Measurements from ENCODE around the gene TTLL12. TPM values are rescaled to one million over a fixed set of nuclear protein-coding genes. Genes with fewer than 3 reads are reported as not detected.

The TTLL12 gene
- total and polyA plus RNA-seq, 2 donors (not counting 1 experiment from before 2014, with no cell fraction given), result 11.0 to 21.3 TPM

- H3K27ac ChIP-seq (ENCODE audit: low read length in 2 of 2), result no peak overlapping the region
- ATAC-seq (ENCODE audit: low read depth), result no peak
- no peaks in the 10 kb centered on the region for H3K27me3 ChIP-seq (replicated peaks in 1 of 4; ENCODE audit: control extremely low read depth in 1 of 4, control insufficient read depth in 3 of 4, insufficient read depth in 4 of 4, low read length in 3 of 4)
- H3K4me3 Mint-ChIP-seq, result no peak overlapping the region
- H3K4me1 Mint-ChIP-seq, result no peaks in the 10 kb centered on the region
- no peak overlapping the region for H3K4me3 ChIP-seq (ENCODE audit: control extremely low read depth in 1 of 5, extremely low read depth in 1 of 5, insufficient read depth in 1 of 5, low read depth in 2 of 5, low read length in 4 of 5)
- H4K20me1 ChIP-seq (ENCODE audit: control insufficient read depth, insufficient read depth, low read length, poor library complexity, severe bottlenecking), result no peaks in the 10 kb centered on the region
- H3K9me3 ChIP-seq (ENCODE audit: control extremely low read depth in 1 of 3, control insufficient read depth in 2 of 3, insufficient read depth in 1 of 3, low read length in 2 of 3), result no peaks in the 10 kb centered on the region
- WGBS (ENCODE audit: insufficient coverage), result 83% methylated on average over 9 of the region's 14 CpGs
- no peak overlapping the region for H3K27ac Mint-ChIP-seq
- no peak for DNase-seq
- no peaks in the 10 kb centered on the region for H3K4me1 ChIP-seq (ENCODE audit: control insufficient read depth in 2 of 2, insufficient read depth in 2 of 2, low read length in 2 of 2)
- H3K27me3 Mint-ChIP-seq, result no peaks in the 10 kb centered on the region
- POLR2A ChIA-PET, result no interaction called here
- no peak overlapping the region for H3K9ac ChIP-seq (ENCODE audit: low read length)
- no peaks in the 10 kb centered on the region for H3K9me3 Mint-ChIP-seq (ENCODE audit: insufficient read depth)
- CTCF ChIA-PET, result no interaction called here
- H3K79me2 ChIP-seq (ENCODE audit: control insufficient read depth, insufficient read depth, low read length), result no peaks in the 10 kb centered on the region
- H3K4me2 ChIP-seq (replicated peaks; ENCODE audit: low read depth, low read length, poor library complexity, severe bottlenecking), result no peak overlapping the region
- H2AFZ ChIP-seq (ENCODE audit: insufficient read depth, low read depth, low read length, poor library complexity, severe bottlenecking), result no peak overlapping the region
- TF ChIP-seq EZH2 (IDR thresholded peaks at IDR 0.05; ENCODE audit: borderline replicate concordance, insufficient read depth, low read depth, low read length, poor library complexity, severe bottlenecking) (no peak), CTCF (IDR thresholded peaks at IDR 0.05) (no peak)
- intact Hi-C loops (cut with micrococcal nuclease), result no loop called here
- H3K36me3 ChIP-seq (replicated peaks in 1 of 2; ENCODE audit: control extremely low read depth in 1 of 2, control insufficient read depth in 1 of 2, extremely low read depth in 1 of 2, insufficient read depth in 2 of 2, low read length in 1 of 2), result peaks cover 0 to 38% of the 10 kb centered on the region in 2 experiments
Observed at GRCh38 chr22:43171019-43171491, 15.9 kb downstream of the TTLL12 start.

- ChIA-PET CTCF (interaction anchor here (1.2 kb wide), 1 partner anchor 16 kb away, joined by 3 read pairs; no protein-coding TSS in a partner anchor), POLR2A (no interaction called here)
- no peak overlapping the region for H3K27ac ChIP-seq (ENCODE audit: low read length in 2 of 2)
- no peak overlapping the region for H3K9ac ChIP-seq (ENCODE audit: low read length)
- no peaks in the 10 kb centered on the region for H3K27me3 Mint-ChIP-seq
- H3K79me2 ChIP-seq (ENCODE audit: control insufficient read depth, insufficient read depth, low read length), result no peaks in the 10 kb centered on the region
- DNase-seq (no peak), ATAC-seq (ENCODE audit: low read depth) (no peak)
- H3K9me3 ChIP-seq (ENCODE audit: control extremely low read depth in 1 of 3, control insufficient read depth in 2 of 3, insufficient read depth in 1 of 3, low read length in 2 of 3), result no peaks in the 10 kb centered on the region
- no peak overlapping the region for H3K4me3 Mint-ChIP-seq
- over 99% methylated on average over 8 of the region's 9 CpGs for WGBS (ENCODE audit: insufficient coverage)
- TF ChIP-seq CTCF (IDR thresholded peaks at IDR 0.05) (no peak), EZH2 (IDR thresholded peaks at IDR 0.05; ENCODE audit: borderline replicate concordance, insufficient read depth, low read depth, low read length, poor library complexity, severe bottlenecking) (no peak)
- no peaks in the 10 kb centered on the region for H3K4me1 Mint-ChIP-seq
- no peaks in the 10 kb centered on the region for H3K4me1 ChIP-seq (ENCODE audit: control insufficient read depth in 2 of 2, insufficient read depth in 2 of 2, low read length in 2 of 2)
- H3K4me2 ChIP-seq (replicated peaks; ENCODE audit: low read depth, low read length, poor library complexity, severe bottlenecking), result no peak overlapping the region
- H4K20me1 ChIP-seq (ENCODE audit: control insufficient read depth, insufficient read depth, low read length, poor library complexity, severe bottlenecking), result no peaks in the 10 kb centered on the region
- H3K36me3 ChIP-seq (replicated peaks in 1 of 2; ENCODE audit: control extremely low read depth in 1 of 2, control insufficient read depth in 1 of 2, extremely low read depth in 1 of 2, insufficient read depth in 2 of 2, low read length in 1 of 2), result peaks cover 0 to 37% of the 10 kb centered on the region in 2 experiments
- H3K27ac Mint-ChIP-seq, result no peak overlapping the region
- no peaks in the 10 kb centered on the region for H3K9me3 Mint-ChIP-seq (ENCODE audit: insufficient read depth)
- intact Hi-C loops (cut with micrococcal nuclease), result no loop called here
- H2AFZ ChIP-seq (ENCODE audit: insufficient read depth, low read depth, low read length, poor library complexity, severe bottlenecking), result no peak overlapping the region
- no peak overlapping the region for H3K4me3 ChIP-seq (ENCODE audit: control extremely low read depth in 1 of 5, extremely low read depth in 1 of 5, insufficient read depth in 1 of 5, low read depth in 2 of 5, low read length in 4 of 5)
- H3K27me3 ChIP-seq (replicated peaks in 1 of 4; ENCODE audit: control extremely low read depth in 1 of 4, control insufficient read depth in 3 of 4, insufficient read depth in 4 of 4, low read length in 3 of 4), result no peaks in the 10 kb centered on the region
Observed at GRCh38 chr22:43170131-43170480, 16.8 kb downstream of the TTLL12 start.

All from B cell (primary cell).